H9 (cell line): Measurements from ENCODE around the gene EDEM2. TPM values are rescaled to one million over a fixed set of nuclear protein-coding genes. Genes with fewer than 3 reads are reported as not detected.

Experiments used
- DNase-seq: peaks from one replicate; pipeline ENCODE4 v3.0.0-alpha.2; 2017
- H2AFZ ChIP-seq: one replicate; pipeline ENCODE4 v1.6.1; 2013; ENCODE audit warnings: mild to moderate bottlenecking, low read length, control low read depth, moderate library complexity
- H2AK5ac ChIP-seq: 2 replicates; pipeline ENCODE4 v1.6.1; 2013; ENCODE audit warnings: low read length, control low read depth, mixed read lengths; ENCODE audit not compliant: insufficient read length
- H2BK120ac ChIP-seq: one replicate; pipeline ENCODE4 v1.6.1; 2013; ENCODE audit warnings: low read depth, mild to moderate bottlenecking, low read length, control low read depth, inconsistent platforms; ENCODE audit not compliant: poor library complexity, severe bottlenecking
- H2BK12ac ChIP-seq: 2 replicates; pipeline ENCODE4 v1.6.1; 2013; ENCODE audit warnings: low read length, control low read depth, mixed read lengths, low read depth; ENCODE audit not compliant: insufficient read length
- H2BK15ac ChIP-seq: 2 replicates; pipeline ENCODE4 v1.6.1; 2013; ENCODE audit warnings: low read depth, low read length, control low read depth
- H2BK20ac ChIP-seq: one replicate; pipeline ENCODE4 v1.6.1; 2013; ENCODE audit warnings: low read depth, mild to moderate bottlenecking, low read length, control low read depth, inconsistent platforms; ENCODE audit not compliant: poor library complexity, severe bottlenecking
- H2BK5ac ChIP-seq: 2 replicates; pipeline ENCODE4 v1.6.1; 2013; ENCODE audit warnings: low read length, control low read depth, mixed read lengths; ENCODE audit not compliant: insufficient read length
- H3K14ac ChIP-seq: 2 replicates; pipeline ENCODE4 v1.6.1; 2013; ENCODE audit warnings: low read length, control low read depth; ENCODE audit not compliant: insufficient read depth
- H3K18ac ChIP-seq: 2 replicates; pipeline ENCODE4 v1.6.1; 2013; ENCODE audit warnings: low read depth, mild to moderate bottlenecking, mixed read lengths, low read length, control low read depth; ENCODE audit not compliant: insufficient read length
- H3K23ac ChIP-seq: 2 replicates; pipeline ENCODE4 v1.6.1; 2013; ENCODE audit warnings: low read length, control low read depth, mixed read lengths, low read depth; ENCODE audit not compliant: insufficient read length
- H3K23me2 ChIP-seq: 2 replicates; pipeline ENCODE4 v1.6.1; 2013; ENCODE audit warnings: low read depth, mild to moderate bottlenecking, mixed read lengths, low read length, control low read depth; ENCODE audit not compliant: insufficient read length, poor library complexity, severe bottlenecking
- H3K27ac ChIP-seq: 2 replicates; pipeline ENCODE4 v1.5.1; 2013; ENCODE audit warnings: low read length, control low read depth, mixed read lengths, low read depth; ENCODE audit not compliant: insufficient read length
- H3K27me3 ChIP-seq: 2 replicates; pipeline ENCODE4 v1.6.1; 2013; ENCODE audit warnings: low read length, control low read depth, inconsistent platforms; ENCODE audit not compliant: insufficient read depth
- H3K4ac ChIP-seq: 2 replicates; pipeline ENCODE4 v1.6.1; 2013; ENCODE audit warnings: low read depth, mild to moderate bottlenecking, control low read depth, inconsistent platforms, low read length, moderate library complexity
- H3K4me1 ChIP-seq: 2 replicates; pipeline ENCODE4 v1.6.1; 2013; ENCODE audit warnings: low read length, control low read depth, inconsistent platforms; ENCODE audit not compliant: insufficient read depth
- H3K4me2 ChIP-seq: 2 replicates; pipeline ENCODE4 v1.6.1; 2013; ENCODE audit warnings: low read length, control low read depth, mixed read lengths; ENCODE audit not compliant: insufficient read length, insufficient read depth
- H3K56ac ChIP-seq: 2 replicates; pipeline ENCODE4 v1.6.1; 2013; ENCODE audit warnings: low read depth, mild to moderate bottlenecking, mixed read lengths, low read length, control low read depth; ENCODE audit not compliant: insufficient read length
- H3K79me1 ChIP-seq: 2 replicates; pipeline ENCODE4 v1.6.1; 2013; ENCODE audit warnings: low read depth, mild to moderate bottlenecking, moderate library complexity, low read length, control low read depth, inconsistent platforms; ENCODE audit not compliant: insufficient read depth, poor library complexity, severe bottlenecking
- H3K79me2 ChIP-seq: 2 replicates; pipeline ENCODE4 v1.6.1; 2013; ENCODE audit warnings: low read length, control low read depth, inconsistent platforms; ENCODE audit not compliant: insufficient read depth
- H3K9ac ChIP-seq: 2 replicates; pipeline ENCODE4 v1.6.1; 2013; ENCODE audit warnings: low read length, control low read depth, mixed read lengths; ENCODE audit not compliant: insufficient read length; ENCODE audit errors: extremely low read depth
- H3K9me3 ChIP-seq: one replicate; pipeline ENCODE4 v1.6.1; 2013; ENCODE audit warnings: low read depth, low read length, inconsistent platforms; ENCODE audit not compliant: control insufficient read depth
- H3T11ph ChIP-seq: one replicate; pipeline ENCODE4 v1.6.1; 2013; ENCODE audit warnings: mild to moderate bottlenecking, low read length, control low read depth, inconsistent platforms
- H4K20me1 ChIP-seq: one replicate; pipeline ENCODE4 v1.6.1; 2013; ENCODE audit not compliant: control insufficient read depth, insufficient read length, insufficient read depth
- H4K5ac ChIP-seq: 2 replicates; pipeline ENCODE4 v1.6.1; 2013; ENCODE audit warnings: low read depth, mild to moderate bottlenecking, mixed read lengths, low read length, control low read depth; ENCODE audit not compliant: insufficient read length
- H4K8ac ChIP-seq: replicated peaks from 2 replicates; pipeline ENCODE4 v1.6.1; 2013; ENCODE audit warnings: low read length, control low read depth, mixed read lengths, low read depth; ENCODE audit not compliant: insufficient read length
- H4K91ac ChIP-seq: 2 replicates; pipeline ENCODE4 v1.6.1; 2013; ENCODE audit warnings: low read depth, mild to moderate bottlenecking, moderate library complexity, mixed read lengths, low read length, control low read depth; ENCODE audit not compliant: insufficient read length
- H3K27ac Mint-ChIP-seq, 3 experiments: 2 replicates in 2 of 3; 3 replicates in 1 of 3; pipeline ENCODE4 v1.8.0; 2020 to 2021; ENCODE audit warnings: mixed read lengths in 3 of 3, mild to moderate bottlenecking in 1 of 3, moderate library complexity in 1 of 3
- H3K27me3 Mint-ChIP-seq: 2 replicates; pipeline ENCODE4 v1.8.0; 2021; ENCODE audit warnings: low read depth, mild to moderate bottlenecking, moderate library complexity, mixed read lengths
- H3K36me3 Mint-ChIP-seq, 3 experiments: 2 replicates in 2 of 3; 3 replicates in 1 of 3; pipeline ENCODE4 v1.8.0; 2020 to 2021; ENCODE audit warnings: low read depth in 3 of 3, mixed read lengths in 3 of 3; ENCODE audit not compliant: insufficient read depth in 1 of 3
- H3K4me1 Mint-ChIP-seq, 2 experiments: 2 replicates each; pipeline ENCODE4 v1.8.0; 2020; ENCODE audit warnings: mixed read lengths in 2 of 2
- H3K4me3 Mint-ChIP-seq, 2 experiments: 2 replicates in 1 of 2; 3 replicates in 1 of 2; pipeline ENCODE4 v1.8.0; 2020 to 2021; ENCODE audit warnings: mild to moderate bottlenecking in 2 of 2, mixed read lengths in 2 of 2, moderate library complexity in 1 of 2
- H3K9me3 Mint-ChIP-seq, 2 experiments: 2 replicates in 1 of 2; 3 replicates in 1 of 2; pipeline ENCODE4 v1.8.0; 2020; ENCODE audit warnings: mild to moderate bottlenecking in 2 of 2, mixed read lengths in 2 of 2, moderate library complexity in 1 of 2
- CTCF ChIP-seq: fragments of 200-600 bp; sonication (generic); conservative IDR thresholded peaks from 3 replicates; pipeline ENCODE4 v1.8.0; 2021; ENCODE audit warnings: antibody characterized with exemption, mild to moderate bottlenecking
- WGBS: extraction: QIAGEN DNeasy Blood & Tissue Kit; methylation state at CpG from one replicate; pipeline ENCODE4 v1.1.7; 2013; ENCODE audit warnings: missing lambda C conversion rate, low lambda C conversion rate, mixed read lengths; ENCODE audit not compliant: insufficient read length; ENCODE audit errors: extremely low coverage; 5-methylcytosine and 5-hydroxymethylcytosine counted together
- total RNA-seq: library from RNA; stranded (reverse); gene quantifications from 2 replicates; pipeline ENCODE4 v1.2.1, GENCODE V29; 2021

The EDEM2 gene
- total RNA-seq, 1 experiment from 2014 or later = 27.8 TPM

- Mint-ChIP-seq H3K4me3 (no peak overlapping the region), H3K9me3 (peaks cover 5 to 6% of the 10 kb centered on the region in 2 experiments; a peak in 4 of 5 replicates), H3K27ac (no peak overlapping the region), H3K4me1 (peaks cover 0 to 9% of the 10 kb centered on the region in 2 experiments; a peak in 3 of 4 replicates), H3K36me3 (peaks cover 0 to 7% (median 4%) of the 10 kb centered on the region in 3 experiments; a peak in 2 of 7 replicates), H3K27me3 (no peaks in the 10 kb centered on the region)
- Histone ChIP-seq H3K23me2 (no peaks in the 10 kb centered on the region), H2BK5ac (no peak overlapping the region), H3K9me3 (peaks cover 4% of the 10 kb centered on the region), H3K4me1 (no peaks in the 10 kb centered on the region), H3K27me3 (no peaks in the 10 kb centered on the region), H2AK5ac (no peak overlapping the region), H3K4me2 (no peak overlapping the region), H3T11ph (no peak overlapping the region), H4K20me1 (no peaks in the 10 kb centered on the region), H3K14ac (no peak overlapping the region), H3K18ac (no peak overlapping the region), H3K79me2 (no peaks in the 10 kb centered on the region), H2BK12ac (no peak overlapping the region), H3K23ac (no peak overlapping the region), H3K9ac (no peak overlapping the region), H3K27ac (no peak overlapping the region), H2BK120ac (no peak overlapping the region), H3K79me1 (no peaks in the 10 kb centered on the region), H4K5ac (no peak overlapping the region), H4K91ac (no peak overlapping the region), H2AFZ (no peak overlapping the region), H3K4ac (no peak overlapping the region), H4K8ac (no peak overlapping the region), H2BK20ac (no peak overlapping the region), H2BK15ac (no peak overlapping the region), H3K56ac (no peak overlapping the region)
- WGBS = no CpG with 5 or more reads among the region's 6 CpGs
- TF ChIP-seq CTCF = no peak
- DNase-seq = no peak
Observed at GRCh38 chr20:35156978-35157377, 9.8 kb upstream of the EDEM2 start.
